WI38 (cell line): ENCODE measurements around the gene BTG4.

Experiments
- H3K4me3 ChIP-seq: 2 replicates; pipeline ENCODE4 v1.5.1; 2011; ENCODE audit warnings: low read depth, mild to moderate bottlenecking, control low read depth, low read length
- CTCF ChIP-seq: IDR thresholded peaks from 2 replicates; pipeline ENCODE4 v1.5.1; 2012; ENCODE audit warnings: low read depth, mild to moderate bottlenecking, control low read depth, low read length

BTG4 gene

GRCh38 chr11:111494040-111494439 lies 18.1 kb downstream of the BTG4 start:
- H3K4me3 ChIP-seq = no peak overlapping the region
- no peak for TF ChIP-seq CTCF

- no peak overlapping the region for H3K4me3 ChIP-seq
- no peak for TF ChIP-seq CTCF
Observed at GRCh38 chr11:111490496-111490895, 21.7 kb downstream of the BTG4 start.

- no peak overlapping the region for H3K4me3 ChIP-seq
- no peak for TF ChIP-seq CTCF
Observed at GRCh38 chr11:111483431-111483830, 28.8 kb downstream of the BTG4 start.

- TF ChIP-seq CTCF = no peak
Observed at GRCh38 chr11:111479666-111480065, 32.5 kb downstream of the BTG4 start.

GRCh38 chr11:111477898-111478297 lies 34.3 kb downstream of the BTG4 start:
- no peak for TF ChIP-seq CTCF
- H3K4me3 ChIP-seq = no peak overlapping the region

More at GRCh38 chr11:111479666-111480065, 32.5 kb downstream of the BTG4 start:
- H3K4me3 ChIP-seq = no peak overlapping the region

GRCh38 chr11:111476956-111477355 lies 35.2 kb downstream of the BTG4 start:
- no peak for TF ChIP-seq CTCF
- H3K4me3 ChIP-seq = no peak overlapping the region

GRCh38 chr11:111476366-111476765 lies 35.8 kb downstream of the BTG4 start:
- TF ChIP-seq CTCF = no peak
- no peak overlapping the region for H3K4me3 ChIP-seq
